Prostate gland (tissue), 2 donors: ENCODE results near the gene ZRANB3.

Experiments
- POLR2A ChIP-seq: fragments of 450-650 bp; IDR thresholded peaks from one replicate; pipeline ENCODE4 v1.6.1; 2016; ENCODE audit warnings: antibody characterized with exemption, mild to moderate bottlenecking
- TF ChIP-seq, protein P1 (sequence below), 4 experiments: fragments of 200-600 bp in 2 of 4; fragments of 450-650 bp in 2 of 4; sonication (generic) in 2 of 4; IDR thresholded peaks; 1 replicate in 3 of 4; 2 replicates in 1 of 4; pipeline ENCODE4 v1.5.1; 2016 to 2019; ENCODE audit warnings: antibody characterized with exemption in 4 of 4, mild to moderate bottlenecking in 2 of 4, moderate library complexity in 2 of 4

DNA sequence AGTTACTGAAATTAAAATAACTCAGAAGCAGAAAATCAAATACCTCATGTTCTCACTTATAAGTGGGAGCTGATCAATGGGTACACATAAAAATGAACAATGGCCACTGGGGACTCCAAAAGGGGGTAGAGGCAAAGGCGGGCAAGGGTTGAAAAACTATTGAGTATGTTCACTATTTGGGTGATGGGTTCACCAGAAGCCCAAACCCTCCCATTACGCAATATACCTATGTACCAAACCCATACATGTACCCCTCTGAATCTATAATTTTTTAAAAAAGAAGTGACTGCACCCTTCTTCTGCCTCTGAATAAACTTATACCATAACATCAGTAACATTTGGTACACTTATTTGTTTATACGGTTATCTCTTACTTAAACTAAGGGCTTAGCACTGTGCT lies 119.4 kb downstream of the ZRANB3 start:
- TF ChIP-seq POLR2A, result no peak
- TF ChIP-seq, protein P1, sequence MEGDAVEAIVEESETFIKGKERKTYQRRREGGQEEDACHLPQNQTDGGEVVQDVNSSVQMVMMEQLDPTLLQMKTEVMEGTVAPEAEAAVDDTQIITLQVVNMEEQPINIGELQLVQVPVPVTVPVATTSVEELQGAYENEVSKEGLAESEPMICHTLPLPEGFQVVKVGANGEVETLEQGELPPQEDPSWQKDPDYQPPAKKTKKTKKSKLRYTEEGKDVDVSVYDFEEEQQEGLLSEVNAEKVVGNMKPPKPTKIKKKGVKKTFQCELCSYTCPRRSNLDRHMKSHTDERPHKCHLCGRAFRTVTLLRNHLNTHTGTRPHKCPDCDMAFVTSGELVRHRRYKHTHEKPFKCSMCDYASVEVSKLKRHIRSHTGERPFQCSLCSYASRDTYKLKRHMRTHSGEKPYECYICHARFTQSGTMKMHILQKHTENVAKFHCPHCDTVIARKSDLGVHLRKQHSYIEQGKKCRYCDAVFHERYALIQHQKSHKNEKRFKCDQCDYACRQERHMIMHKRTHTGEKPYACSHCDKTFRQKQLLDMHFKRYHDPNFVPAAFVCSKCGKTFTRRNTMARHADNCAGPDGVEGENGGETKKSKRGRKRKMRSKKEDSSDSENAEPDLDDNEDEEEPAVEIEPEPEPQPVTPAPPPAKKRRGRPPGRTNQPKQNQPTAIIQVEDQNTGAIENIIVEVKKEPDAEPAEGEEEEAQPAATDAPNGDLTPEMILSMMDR (IDR thresholded peaks at IDR 0.05), result no peak
